Measurements from ENCODE around the gene MXI1. TPM values are rescaled to one million over a fixed set of nuclear protein-coding genes. Genes with fewer than 3 reads are reported as not detected.
"Not testable (repeated sequence)": the region's sequence is repeated elsewhere in the genome, so short reads cannot be mapped to it uniquely, and the experiment has no call there.

Gene MXI1
- total and polyA plus RNA-seq, 4 donors: 9.6 to 52.0 (median 14.2) TPM

- TF ChIP-seq ZBTB33 (IDR thresholded peaks at IDR 0.05) (no peak), ATF3 (IDR thresholded peaks at IDR 0.05) (no peak), FOXA2 (IDR thresholded peaks at IDR 0.05) (no peak)
Measured at GRCh38 chr10:110181451-110181850, 26.0 kb upstream of the MXI1 start (continued).

DNA sequence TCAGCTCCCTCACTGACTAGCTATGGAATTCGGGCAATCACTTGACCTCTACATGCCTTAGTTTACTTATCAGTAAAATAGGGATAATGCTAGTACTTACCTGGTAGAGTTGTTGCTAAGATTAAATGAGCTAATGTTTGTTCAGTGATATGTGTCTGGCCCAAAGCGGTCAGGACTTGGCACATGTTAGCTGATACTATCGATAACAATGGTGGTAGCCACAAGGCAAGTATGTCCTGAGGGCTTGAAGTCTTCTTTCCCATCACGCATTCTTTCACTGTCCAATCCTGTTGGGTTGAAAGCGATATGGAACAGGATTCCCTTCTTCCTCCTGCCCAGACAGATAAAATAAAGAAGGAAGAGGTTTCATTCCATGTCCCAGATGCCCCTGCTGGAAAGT is 25.5 kb upstream of the MXI1 start:
- Histone ChIP-seq H3K4me3 (ENCODE audit: low read depth in 1 of 3, low read length in 3 of 3) (no peak overlapping the region), H3K9ac (ENCODE audit: low read depth in 1 of 2, low read length in 2 of 2) (no peak overlapping the region)
- 86% methylated on average over 5 of the region's 5 CpGs for WGBS

DNA sequence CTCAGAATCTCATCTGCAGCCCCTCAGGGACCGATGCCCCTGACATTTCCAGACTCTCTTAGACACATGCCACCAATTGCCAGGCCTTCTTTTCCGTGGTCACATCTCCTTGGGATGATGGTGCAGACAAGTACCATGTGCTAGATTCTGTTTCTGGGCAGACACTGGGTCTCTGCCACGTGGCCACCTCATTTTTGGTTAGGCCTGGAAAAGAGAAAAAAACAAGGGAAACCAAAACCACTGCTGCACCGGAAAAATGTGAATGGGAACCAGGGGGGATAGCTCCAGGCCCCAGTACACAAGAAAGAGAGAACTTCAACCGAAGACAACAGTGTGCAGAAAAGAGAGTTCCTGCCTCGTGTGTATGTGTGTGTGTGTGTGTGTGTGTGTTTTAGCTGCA is 23.0 kb upstream of the MXI1 start:
- H3K9ac ChIP-seq (ENCODE audit: low read depth in 1 of 2, low read length in 2 of 2): no peak overlapping the region
- DNase-seq (ENCODE audit: low spot score): no peak
- TF ChIP-seq GABPA (IDR thresholded peaks at IDR 0.05 in 1 of 2, conservative IDR thresholded peaks at IDR 0.05 in 1 of 2) (no peak), YY1 (IDR thresholded peaks at IDR 0.05) (no peak), ATF3 (IDR thresholded peaks at IDR 0.05) (no peak), MAX (IDR thresholded peaks at IDR 0.05) (no peak), JUND (IDR thresholded peaks at IDR 0.05) (no peak), HNF4G (IDR thresholded peaks at IDR 0.05) (no peak), RAD21 (IDR thresholded peaks at IDR 0.05) (no peak), HNF4A (conservative IDR thresholded peaks at IDR 0.05) (no peak)
- TF ChIP-seq, protein P1, sequence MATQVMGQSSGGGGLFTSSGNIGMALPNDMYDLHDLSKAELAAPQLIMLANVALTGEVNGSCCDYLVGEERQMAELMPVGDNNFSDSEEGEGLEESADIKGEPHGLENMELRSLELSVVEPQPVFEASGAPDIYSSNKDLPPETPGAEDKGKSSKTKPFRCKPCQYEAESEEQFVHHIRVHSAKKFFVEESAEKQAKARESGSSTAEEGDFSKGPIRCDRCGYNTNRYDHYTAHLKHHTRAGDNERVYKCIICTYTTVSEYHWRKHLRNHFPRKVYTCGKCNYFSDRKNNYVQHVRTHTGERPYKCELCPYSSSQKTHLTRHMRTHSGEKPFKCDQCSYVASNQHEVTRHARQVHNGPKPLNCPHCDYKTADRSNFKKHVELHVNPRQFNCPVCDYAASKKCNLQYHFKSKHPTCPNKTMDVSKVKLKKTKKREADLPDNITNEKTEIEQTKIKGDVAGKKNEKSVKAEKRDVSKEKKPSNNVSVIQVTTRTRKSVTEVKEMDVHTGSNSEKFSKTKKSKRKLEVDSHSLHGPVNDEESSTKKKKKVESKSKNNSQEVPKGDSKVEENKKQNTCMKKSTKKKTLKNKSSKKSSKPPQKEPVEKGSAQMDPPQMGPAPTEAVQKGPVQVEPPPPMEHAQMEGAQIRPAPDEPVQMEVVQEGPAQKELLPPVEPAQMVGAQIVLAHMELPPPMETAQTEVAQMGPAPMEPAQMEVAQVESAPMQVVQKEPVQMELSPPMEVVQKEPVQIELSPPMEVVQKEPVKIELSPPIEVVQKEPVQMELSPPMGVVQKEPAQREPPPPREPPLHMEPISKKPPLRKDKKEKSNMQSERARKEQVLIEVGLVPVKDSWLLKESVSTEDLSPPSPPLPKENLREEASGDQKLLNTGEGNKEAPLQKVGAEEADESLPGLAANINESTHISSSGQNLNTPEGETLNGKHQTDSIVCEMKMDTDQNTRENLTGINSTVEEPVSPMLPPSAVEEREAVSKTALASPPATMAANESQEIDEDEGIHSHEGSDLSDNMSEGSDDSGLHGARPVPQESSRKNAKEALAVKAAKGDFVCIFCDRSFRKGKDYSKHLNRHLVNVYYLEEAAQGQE (IDR thresholded peaks at IDR 0.05): no peak
- 74% methylated on average over 6 of the region's 6 CpGs for WGBS
- no peaks in the 10 kb centered on the region for H3K9me3 ChIP-seq (ENCODE audit: control insufficient read depth in 4 of 4, low read length in 3 of 4)
- no peak overlapping the region for H3K27ac ChIP-seq (ENCODE audit: low read depth in 1 of 2, low read length in 2 of 2)
- no peaks in the 10 kb centered on the region for H3K27me3 ChIP-seq (ENCODE audit: control insufficient read depth in 4 of 4, insufficient read depth in 4 of 4, low read length in 3 of 4)
- H3K36me3 ChIP-seq (ENCODE audit: control insufficient read depth in 4 of 4, insufficient read depth in 3 of 4, low read depth in 1 of 4, low read length in 3 of 4): no peaks in the 10 kb centered on the region
- H3K4me1 ChIP-seq (ENCODE audit: control insufficient read depth in 4 of 4, insufficient read depth in 4 of 4, low read length in 3 of 4): no peaks in the 10 kb centered on the region
- no peak overlapping the region for H3K4me3 ChIP-seq (ENCODE audit: low read depth in 1 of 3, low read length in 3 of 3)

More for the DNA sequence above, 25.5 kb upstream of the MXI1 start:
- Histone ChIP-seq H3K9me3 (ENCODE audit: control insufficient read depth in 4 of 4, low read length in 3 of 4) (no peaks in the 10 kb centered on the region), H3K36me3 (ENCODE audit: control insufficient read depth in 4 of 4, insufficient read depth in 3 of 4, low read depth in 1 of 4, low read length in 3 of 4) (no peaks in the 10 kb centered on the region), H3K27ac (ENCODE audit: low read depth in 1 of 2, low read length in 2 of 2) (no peak overlapping the region), H3K27me3 (ENCODE audit: control insufficient read depth in 4 of 4, insufficient read depth in 4 of 4, low read length in 3 of 4) (no peaks in the 10 kb centered on the region), H3K4me1 (ENCODE audit: control insufficient read depth in 4 of 4, insufficient read depth in 4 of 4, low read length in 3 of 4) (no peaks in the 10 kb centered on the region)
- DNase-seq (ENCODE audit: low spot score): no peak
- TF ChIP-seq JUND (IDR thresholded peaks at IDR 0.05): no peak
- no peak for TF ChIP-seq ZBTB33 (IDR thresholded peaks at IDR 0.05)
- no peak for TF ChIP-seq RAD21 (IDR thresholded peaks at IDR 0.05)
- TF ChIP-seq MAX (IDR thresholded peaks at IDR 0.05): no peak
- TF ChIP-seq EGR1 (IDR thresholded peaks at IDR 0.05; ENCODE audit: low read depth in 2 of 2): no peak

DNA sequence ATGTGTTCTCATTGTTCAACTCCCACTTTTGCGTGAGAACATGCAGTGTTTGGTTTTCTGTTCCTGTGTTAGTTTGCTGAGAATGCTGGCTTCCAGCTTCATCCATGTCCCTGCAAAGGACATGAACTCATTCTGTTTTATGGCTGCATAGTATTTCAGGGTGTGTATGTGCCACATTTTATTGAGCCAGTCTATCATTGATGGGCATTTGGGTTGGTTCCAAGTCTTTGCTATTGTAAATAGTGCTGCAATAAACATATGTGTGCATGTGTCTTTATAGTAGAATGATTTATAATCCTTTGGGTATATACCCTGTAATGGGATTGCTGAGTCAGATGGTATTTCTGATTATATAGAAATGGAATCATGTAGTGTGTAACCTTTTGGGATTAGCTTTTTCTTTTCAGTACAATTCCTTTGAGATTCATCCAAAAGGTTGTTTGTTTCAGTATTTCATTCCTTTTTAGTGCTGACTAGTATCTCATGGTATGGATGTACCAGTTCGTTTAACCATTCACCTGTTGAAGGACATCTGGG is 21.7 kb upstream of the MXI1 start:
- not testable (repeated sequence) for DNase-seq (ENCODE audit: low spot score); H3K27ac ChIP-seq (ENCODE audit: low read depth in 1 of 2, low read length in 2 of 2); H3K9me3 ChIP-seq (ENCODE audit: control insufficient read depth in 4 of 4, low read length in 3 of 4); H3K4me3 ChIP-seq (ENCODE audit: low read depth in 1 of 3, low read length in 3 of 3); H3K36me3 ChIP-seq (ENCODE audit: control insufficient read depth in 4 of 4, insufficient read depth in 3 of 4, low read depth in 1 of 4, low read length in 3 of 4); H3K27me3 ChIP-seq (ENCODE audit: control insufficient read depth in 4 of 4, insufficient read depth in 4 of 4, low read length in 3 of 4); H3K4me1 ChIP-seq (ENCODE audit: control insufficient read depth in 4 of 4, insufficient read depth in 4 of 4, low read length in 3 of 4); H3K9ac ChIP-seq (ENCODE audit: low read depth in 1 of 2, low read length in 2 of 2)
- 86% methylated on average over 2 of the region's 2 CpGs for WGBS
